Activated CD4-positive, alpha-beta T cell treated with anti-CD3 and anti-CD28 coated beads, Interleukin-2, amount 10 ng/mL, durations not matched to agents 7 days and 5 days (primary cell): Measurements from ENCODE around the gene TAS2R40. TPM values are rescaled to one million over a fixed set of nuclear protein-coding genes. Genes with fewer than 3 reads are reported as not detected.

Source experiments
- CTCF ChIA-PET: fragments of 350-600 bp; sonication (Branson Sonifier 250); formaldehyde crosslinking; loops from one replicate; lab custom pipeline; 2021; ENCODE audit warnings: antibody characterized with exemption; lab: Charles Lee
- POLR2A ChIA-PET: fragments of 350-600 bp; sonication (Branson Sonifier 250); formaldehyde crosslinking; loops from one replicate; lab custom pipeline; 2021; ENCODE audit warnings: antibody characterized with exemption; lab: Charles Lee
- DNase-seq: peaks from one replicate; pipeline ENCODE4 v3.0.0-alpha.2; 2020
- H3K27ac Mint-ChIP-seq: one replicate; pipeline ENCODE4 v1.8.0; 2021; ENCODE audit warnings: mild to moderate bottlenecking, moderate library complexity, mixed read lengths
- H3K27me3 Mint-ChIP-seq: one replicate; pipeline ENCODE4 v1.8.0; 2021; ENCODE audit warnings: mixed read lengths
- H3K36me3 Mint-ChIP-seq: one replicate; pipeline ENCODE4 v1.8.0; 2021; ENCODE audit warnings: low read depth, mixed read lengths
- H3K4me1 Mint-ChIP-seq: one replicate; pipeline ENCODE4 v1.8.0; 2021; ENCODE audit warnings: mixed read lengths
- H3K4me3 Mint-ChIP-seq: one replicate; pipeline ENCODE4 v1.8.0; 2021; ENCODE audit warnings: mild to moderate bottlenecking, moderate library complexity, mixed read lengths
- H3K9me3 Mint-ChIP-seq: one replicate; pipeline ENCODE4 v1.8.0; 2021; ENCODE audit warnings: mixed read lengths
- total RNA-seq, 2 experiments: library from RNA; stranded (reverse); gene quantifications; one replicate each; pipeline ENCODE4 v1.2.3, GENCODE V29; 2021

Gene TAS2R40
- total RNA-seq, 2 experiments from 2014 or later, result not detected

GRCh38 chr7:143229054-143229790, 7.4 kb downstream of the TAS2R40 start:
- H3K4me1 Mint-ChIP-seq, result no peaks in the 10 kb centered on the region
- DNase-seq, result no peak
- H3K9me3 Mint-ChIP-seq, result no peaks in the 10 kb centered on the region
- no peak overlapping the region for H3K4me3 Mint-ChIP-seq
- CTCF ChIA-PET, result interaction anchor here (0.8 to 2.2 kb wide), 3 partner anchors 10 to 14 kb away, joined by 3 to 6 read pairs (median 4); no protein-coding TSS in a partner anchor
- H3K27me3 Mint-ChIP-seq, result peaks cover 22% of the 10 kb centered on the region
- H3K36me3 Mint-ChIP-seq, result no peaks in the 10 kb centered on the region
- no peak overlapping the region for H3K27ac Mint-ChIP-seq
- POLR2A ChIA-PET, result no interaction called here

GRCh38 chr7:143230602-143231457, 9.0 kb downstream of the TAS2R40 start:
- Mint-ChIP-seq H3K4me3 (no peak overlapping the region), H3K9me3 (peaks cover 5% of the 10 kb centered on the region), H3K27me3 (peaks cover 32% of the 10 kb centered on the region), H3K36me3 (no peaks in the 10 kb centered on the region), H3K27ac (no peak overlapping the region), H3K4me1 (no peaks in the 10 kb centered on the region)
- ChIA-PET CTCF (interaction anchor here (1.6 to 2.0 kb wide), 2 partner anchors 8 to 10 kb away, joined by 4 to 9 read pairs; no protein-coding TSS in a partner anchor), POLR2A (no interaction called here)
- no peak for DNase-seq

- POLR2A ChIA-PET, result interaction anchor here (0.7 kb wide), 1 partner anchor 98 kb away, joined by 3 read pairs; no protein-coding TSS in a partner anchor
- no peak for DNase-seq
- H3K4me3 Mint-ChIP-seq, result no peak overlapping the region
- H3K36me3 Mint-ChIP-seq, result peaks cover 13% of the 10 kb centered on the region
- H3K27ac Mint-ChIP-seq, result no peak overlapping the region
- peaks cover 25% of the 10 kb centered on the region for H3K9me3 Mint-ChIP-seq
- H3K4me1 Mint-ChIP-seq, result peaks cover 1% of the 10 kb centered on the region
- H3K27me3 Mint-ChIP-seq, result peaks cover 44% of the 10 kb centered on the region
- CTCF ChIA-PET, result interaction anchor here (1.1 kb wide), 1 partner anchor 75 kb away, joined by 3 read pairs; no protein-coding TSS in a partner anchor
Measured at GRCh38 chr7:143233816-143234532, 12.1 kb downstream of the TAS2R40 start.

GRCh38 chr7:143234533-143234875, 12.7 kb downstream of the TAS2R40 start:
- Mint-ChIP-seq H3K4me3 (no peak overlapping the region), H3K27ac (no peak overlapping the region), H3K27me3 (peaks cover 44% of the 10 kb centered on the region), H3K36me3 (peaks cover 13% of the 10 kb centered on the region), H3K4me1 (peaks cover 4% of the 10 kb centered on the region), H3K9me3 (peaks cover 25% of the 10 kb centered on the region)
- no peak for DNase-seq
- POLR2A ChIA-PET, result no interaction called here
- CTCF ChIA-PET, result interaction anchor here (1.1 kb wide), 1 partner anchor 75 kb away, joined by 3 read pairs; no protein-coding TSS in a partner anchor

- Mint-ChIP-seq H3K4me3 (no peak overlapping the region), H3K9me3 (peaks cover 25% of the 10 kb centered on the region), H3K36me3 (peaks cover 13% of the 10 kb centered on the region), H3K4me1 (peaks cover 9% of the 10 kb centered on the region), H3K27ac (no peak overlapping the region), H3K27me3 (peaks cover 44% of the 10 kb centered on the region)
- ChIA-PET POLR2A (no interaction called here), CTCF (interaction anchor here (1.7 kb wide), 1 partner anchor 20 kb away, joined by 4 read pairs; no protein-coding TSS in a partner anchor)
- DNase-seq, result no peak
Measured at GRCh38 chr7:143235561-143235960, 13.7 kb downstream of the TAS2R40 start.

- no peak for DNase-seq
- Mint-ChIP-seq H3K27ac (no peak overlapping the region), H3K9me3 (peaks cover 25% of the 10 kb centered on the region), H3K36me3 (peaks cover 13% of the 10 kb centered on the region), H3K4me1 (peaks cover 18% of the 10 kb centered on the region), H3K4me3 (no peak overlapping the region), H3K27me3 (peaks cover 44% of the 10 kb centered on the region)
- CTCF ChIA-PET, result interaction anchor here (0.7 to 1.7 kb wide), 2 partner anchors 21 to 60 kb away, joined by 3 to 4 read pairs; no protein-coding TSS in a partner anchor
- POLR2A ChIA-PET, result no interaction called here
Measured at GRCh38 chr7:143236408-143236990, 14.7 kb downstream of the TAS2R40 start.

GRCh38 chr7:143237366-143237765, 15.5 kb downstream of the TAS2R40 start:
- Mint-ChIP-seq H3K4me1 (peaks cover 25% of the 10 kb centered on the region), H3K27ac (no peak overlapping the region), H3K4me3 (no peak overlapping the region), H3K27me3 (peaks cover 40% of the 10 kb centered on the region), H3K36me3 (peaks cover 13% of the 10 kb centered on the region), H3K9me3 (peaks cover 25% of the 10 kb centered on the region)
- ChIA-PET POLR2A (no interaction called here), CTCF (interaction anchor here (0.7 kb wide), 1 partner anchor 59 kb away, joined by 3 read pairs; no protein-coding TSS in a partner anchor)
- DNase-seq, result no peak

- ChIA-PET CTCF (interaction anchor here (0.7 to 3.5 kb wide), 3 partner anchors 9 to 62 kb away, joined by 3 to 32 read pairs (median 4); no protein-coding TSS in a partner anchor), POLR2A (no interaction called here)
- no peak overlapping the region for H3K27ac Mint-ChIP-seq
- no peak overlapping the region for H3K4me3 Mint-ChIP-seq
- no peak for DNase-seq
- H3K9me3 Mint-ChIP-seq, result peaks cover 25% of the 10 kb centered on the region
- peaks cover 33% of the 10 kb centered on the region for H3K4me1 Mint-ChIP-seq
- peaks cover 30% of the 10 kb centered on the region for H3K27me3 Mint-ChIP-seq
- H3K36me3 Mint-ChIP-seq, result peaks cover 13% of the 10 kb centered on the region
Measured at GRCh38 chr7:143238289-143238980, 16.6 kb downstream of the TAS2R40 start.

GRCh38 chr7:143239813-143240212, 18.0 kb downstream of the TAS2R40 start:
- Mint-ChIP-seq H3K27ac (no peak overlapping the region), H3K9me3 (peaks cover 27% of the 10 kb centered on the region), H3K27me3 (peaks cover 20% of the 10 kb centered on the region), H3K4me3 (no peak overlapping the region), H3K36me3 (peaks cover 21% of the 10 kb centered on the region), H3K4me1 (peaks cover 46% of the 10 kb centered on the region)
- ChIA-PET POLR2A (interaction anchor here (0.7 kb wide), 1 partner anchor 176 kb away, joined by 3 read pairs; no protein-coding TSS in a partner anchor), CTCF (interaction anchor here (0.6 to 3.5 kb wide), 35 partner anchors 8 to 886 kb away, joined by 3 to 32 read pairs (median 5); partner anchors contain the start of genes CASP2, EPHA1, GSTK1 and TAS2R40)
- DNase-seq, result no peak

- Mint-ChIP-seq H3K27me3 (peaks cover 15% of the 10 kb centered on the region), H3K4me1 (peaks cover 53% of the 10 kb centered on the region)
- peak; percentile 81 for DNase-seq
Measured at GRCh38 chr7:143240291-143241168, 18.7 kb downstream of the TAS2R40 start.

More at GRCh38 chr7:143240291-143241168, 18.7 kb downstream of the TAS2R40 start:
- POLR2A ChIA-PET, result interaction anchor here (0.7 kb wide), 1 partner anchor 176 kb away, joined by 3 read pairs; no protein-coding TSS in a partner anchor
- CTCF ChIA-PET, result interaction anchor here (0.6 to 3.5 kb wide), 48 partner anchors 8 to 887 kb away, joined by 3 to 32 read pairs (median 4); partner anchors contain the start of genes CASP2, EPHA1, GSTK1 and TAS2R40
- Mint-ChIP-seq H3K27ac (peak overlapping the region; percentile 58), H3K36me3 (peaks cover 25% of the 10 kb centered on the region), H3K9me3 (peaks cover 29% of the 10 kb centered on the region), H3K4me3 (no peak overlapping the region)
